ENCODE results near the gene CHD6. TPM values are rescaled to one million over a fixed set of nuclear protein-coding genes. Genes with fewer than 3 reads are reported as not detected.

The CHD6 gene
- total and polyA plus RNA-seq, 2 of the 13 experiments (the other 11 are each of a cell fraction or from before 2014, with no cell fraction given) = 14.4 to 52.0 TPM

GRCh38 chr20:41594514-41595322, 23.5 kb downstream of the CHD6 start (continued):
- no peak; the same call in 1 of the 2 replicates for TF ChIP-seq STAT6 (CRISPR knock-in tag; IDR thresholded peaks at IDR 0.05; ENCODE audit: borderline replicate concordance)
- TF ChIP-seq HMGXB3 (CRISPR knock-in tag; IDR thresholded peaks at IDR 0.05; ENCODE audit: borderline replicate concordance) = peak; percentile 98
- TF ChIP-seq ARHGAP35 (CRISPR knock-in tag; IDR thresholded peaks at IDR 0.05; ENCODE audit: borderline replicate concordance) = no peak
- TF ChIP-seq NFIB (CRISPR knock-in tag; IDR thresholded peaks at IDR 0.05; ENCODE audit: borderline replicate concordance) = no peak
- peak; percentile 96 for TF ChIP-seq ZMYM4 (CRISPR knock-in tag; IDR thresholded peaks at IDR 0.05)
- no peak for TF ChIP-seq NRL (CRISPR knock-in tag; IDR thresholded peaks at IDR 0.05; ENCODE audit: borderline replicate concordance)
- TF ChIP-seq ZNF33A (CRISPR knock-in tag; IDR thresholded peaks at IDR 0.05; ENCODE audit: borderline replicate concordance) = no peak
- TF ChIP-seq NR1H2 (CRISPR knock-in tag; IDR thresholded peaks at IDR 0.05; ENCODE audit: borderline replicate concordance, low read depth) = no peak
- no peak for TF ChIP-seq CEBPZ (IDR thresholded peaks at IDR 0.05; ENCODE audit: low read length)
- TF ChIP-seq MTF2 (CRISPR knock-in tag; IDR thresholded peaks at IDR 0.05; ENCODE audit: borderline replicate concordance) = no peak
- TF ChIP-seq PCBP1 (IDR thresholded peaks at IDR 0.05; ENCODE audit: borderline replicate concordance, low read depth, low read length) = no peak
- TF ChIP-seq ZNF3 (CRISPR knock-in tag; IDR thresholded peaks at IDR 0.05) = no peak
- TF ChIP-seq MED8 (CRISPR knock-in tag; IDR thresholded peaks at IDR 0.05; ENCODE audit: insufficient replicate concordance) = no peak
- no peak for TF ChIP-seq ZZZ3 (CRISPR knock-in tag; IDR thresholded peaks at IDR 0.05; ENCODE audit: borderline replicate concordance)
- no peak for TF ChIP-seq ZNF530 (CRISPR knock-in tag; IDR thresholded peaks at IDR 0.05; ENCODE audit: low read depth)
- no peak for TF ChIP-seq ARNT (IDR thresholded peaks at IDR 0.05)
- TF ChIP-seq ZNF616 (CRISPR knock-in tag; IDR thresholded peaks at IDR 0.05; ENCODE audit: low read depth) = no peak

All from HepG2 (cell line).